ENCODE measurements around the gene SFN.

GRCh38 chr1:26853600-26853999 lies 9.3 kb upstream of the SFN start:
- TF ChIP-seq CTCF (IDR thresholded peaks at IDR 0.05; ENCODE audit: low read depth, low read length) (no peak), EZH2phosphoT487 (IDR thresholded peaks at IDR 0.05; ENCODE audit: low read depth) (no peak)

All from OCI-LY3 (cell line).